Heart right ventricle (tissue), 16 donors: ENCODE data around the gene CDK5RAP3. TPM values are rescaled to one million over a fixed set of nuclear protein-coding genes. Genes with fewer than 3 reads are reported as not detected.

ENCODE experiments used
- ATAC-seq, 8 donors: fragments of 200-7000 bp; cut with Tn5 transposase; one replicate each; pipeline ENCODE4 v1.9.1; 2020; ENCODE audit warnings: mild to moderate bottlenecking in 8 of 8, moderate library complexity in 8 of 8, moderate number of reproducible peaks in 1 of 8
- DNase-seq, 2 donors: peaks; one replicate each; pipeline ENCODE4 v3.0.0-alpha.2; 2020
- H3K27ac ChIP-seq, 10 donors: fragments of 200-600 bp; sonication (generic) in 2 of 10; one replicate each; pipeline versions ENCODE4 v1.5.0 to v1.8.0; 2020 to 2022; ENCODE audit warnings: mild to moderate bottlenecking in 3 of 10
- H3K27me3 ChIP-seq, 7 donors: fragments of 200-600 bp; one replicate each; pipeline ENCODE4 v1.8.0; 2021 to 2022; ENCODE audit warnings: mild to moderate bottlenecking in 2 of 7
- H3K36me3 ChIP-seq, 9 donors: fragments of 200-600 bp; sonication (generic) in 1 of 9; one replicate each; pipeline versions ENCODE4 v1.5.0 to v1.8.0; 2020 to 2022; ENCODE audit warnings: mild to moderate bottlenecking in 2 of 9
- H3K4me1 ChIP-seq, 9 donors: fragments of 200-600 bp; sonication (generic) in 1 of 9; one replicate each; pipeline versions ENCODE4 v1.5.0 to v1.8.0; 2020 to 2022; ENCODE audit warnings: mild to moderate bottlenecking in 4 of 9
- H3K4me3 ChIP-seq, 10 donors: fragments of 200-600 bp; sonication (generic) in 2 of 10; one replicate each; pipeline versions ENCODE4 v1.5.0 to v1.8.0; 2020 to 2022; ENCODE audit warnings: mild to moderate bottlenecking in 7 of 10, moderate library complexity in 2 of 10
- H3K9me3 ChIP-seq, 11 donors: fragments of 200-600 bp in 10 of 11; sonication (generic) in 2 of 11; one replicate each; pipeline versions ENCODE4 v1.5.0 to v1.8.0; 2013 to 2022; ENCODE audit warnings: mild to moderate bottlenecking in 2 of 11, control low read depth in 1 of 11, moderate library complexity in 1 of 11
- CTCF ChIP-seq, 9 donors: fragments of 200-600 bp; sonication (generic) in 2 of 9; IDR thresholded peaks; one replicate each; pipeline versions ENCODE4 v1.5.0 to v1.8.0; 2021 to 2022; ENCODE audit warnings: antibody characterized with exemption in 9 of 9, mild to moderate bottlenecking in 5 of 9, moderate library complexity in 1 of 9
- WGBS, 2 donors: extraction: QIAGEN DNeasy Blood & Tissue Kit; methylation state at CpG; one replicate each; pipeline ENCODE4 v1.1.7; 2013; ENCODE audit warnings: inconsistent platforms in 1 of 2; 5-methylcytosine and 5-hydroxymethylcytosine counted together
- intact Hi-C, 10 donors: fragments of 100-400 bp; cut with DNase I; formaldehyde crosslinking; loops; one replicate each; pipeline versions ENCODE4 v1.11.1 to v1.14.2; 2022
- polyA plus RNA-seq, 2 donors: library from polyadenylated mRNA; stranded (reverse); fragments of 200-250 nt; gene quantifications; one replicate each; pipeline ENCODE4 v1.2.3, GENCODE V29; 2013
- total RNA-seq, 10 donors: library from RNA; stranded (reverse); fragmentation: NEBNext Ultra II Directional in 3 of 10; extraction: Animal tissue kit (Norgen Biotek cat#: 25700) in 3 of 10; gene quantifications; one replicate each; pipeline versions ENCODE4 v1.2.1 to v1.2.4, GENCODE V29; 2021 to 2023
- donor health status: Arrhythmogenic right ventricular cardiomyopathy.
- donor health status: ischemic (EF 13 %, LVEDD 7.1; RV severe dilation, severe dysfunction).
- donor health status: healthy with polysubstance abuse.
- donor health status: DM: no; HTN: yes; CAD: no.
- donor health status: DM: no; HTN: no; CAD: no.
- donor health status: ischemic (EF 25% LVEDD 6.9; RV normal size, moderate dysfunction).
- donor health status: ischemic (EF 25% LVEDD 5.7; RV mildly dilated, moderate dysfunction).
- donor health status: healthy.
- donor health status: DM: yes; HTN: yes; CAD: no.
- donor health status: Ischemic cardiomyopathy.
- donor health status: ischemic (EF 35%, LVEDD 5.7; RV mildly dilated, moderate dysfunction).
- donor health status: nonischemic (EF 11% LVEDD 7.7; RV severe dilation, severe dysfunction).
- donor health status: DM: yes; HTN: yes; CAD: no.
- donor health status: PGD.
- donor health status: ischemic (EF 29% LVEDD 5.4; RV normal size, mild dysfunction).
- donor health status: nonischemic (EF 23%, LVEDD 6.1; RV moderate dilation, normal function).

The CDK5RAP3 gene
- total and polyA plus RNA-seq, 12 donors, result 44.0 to 143 (median 64.2) TPM

DNA sequence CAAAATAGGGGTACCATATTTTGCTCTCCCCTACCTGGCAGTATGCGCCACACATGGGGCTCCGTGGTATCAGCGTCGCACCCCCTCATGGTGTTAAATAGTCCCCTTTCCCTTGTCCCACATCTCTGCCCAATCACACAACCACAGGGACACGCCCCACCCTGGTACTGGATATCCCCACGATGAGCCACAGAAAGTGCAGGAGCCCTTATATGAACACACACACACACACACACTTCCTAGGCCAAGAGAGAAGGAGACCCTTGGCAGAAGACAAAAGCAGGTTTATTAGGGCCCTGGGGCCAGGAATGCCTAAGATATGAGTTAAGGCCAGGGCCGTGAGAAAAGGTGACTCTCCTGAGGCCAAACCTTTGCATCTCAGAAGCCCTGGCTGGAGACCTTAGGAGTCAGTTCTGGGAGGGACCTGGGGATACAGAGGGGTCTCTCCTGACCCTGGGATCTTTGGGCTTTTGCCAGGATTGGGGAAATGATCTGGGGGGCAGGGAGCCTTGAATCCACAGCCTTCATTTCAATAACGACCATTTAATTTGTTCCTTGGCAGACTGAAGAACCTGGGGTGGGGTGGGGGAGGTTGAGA is 55.1 kb downstream of the CDK5RAP3 start:
- TF ChIP-seq CTCF (IDR thresholded peaks at IDR 0.05), result no peak
- ATAC-seq (peak in 2 of 8 donors; percentile 0 to 1), DNase-seq (peak in 1 of 2 donors; percentile 30)
- Histone ChIP-seq H3K4me3 (peak overlapping the region in 8 of 10 donors; percentile 33 to 60 (median 55)), H3K27ac (peak overlapping the region in 8 of 10 donors; percentile 55 to 89 (median 76)), H3K4me1 (peaks cover 18 to 58% (median 46%) of the 10 kb centered on the region in 9 donors), H3K9me3 (no peaks in the 10 kb centered on the region), H3K36me3 (no peaks in the 10 kb centered on the region), H3K27me3 (peaks cover 0 to 25% (median 16%) of the 10 kb centered on the region in 7 donors)
- intact Hi-C loops, result loop anchor here (1.0 to 10.0 kb wide), 10 partner anchors 48 to 591 kb away; partner anchors contain the start of genes HOXB8 (in 6 of the 10), HOXB7 (in 5 of the 10) and SNX11 (in 1 of the 10)
- 29 to 33% methylated on average over 8 of the region's 8 CpGs for WGBS, 2 donors

DNA sequence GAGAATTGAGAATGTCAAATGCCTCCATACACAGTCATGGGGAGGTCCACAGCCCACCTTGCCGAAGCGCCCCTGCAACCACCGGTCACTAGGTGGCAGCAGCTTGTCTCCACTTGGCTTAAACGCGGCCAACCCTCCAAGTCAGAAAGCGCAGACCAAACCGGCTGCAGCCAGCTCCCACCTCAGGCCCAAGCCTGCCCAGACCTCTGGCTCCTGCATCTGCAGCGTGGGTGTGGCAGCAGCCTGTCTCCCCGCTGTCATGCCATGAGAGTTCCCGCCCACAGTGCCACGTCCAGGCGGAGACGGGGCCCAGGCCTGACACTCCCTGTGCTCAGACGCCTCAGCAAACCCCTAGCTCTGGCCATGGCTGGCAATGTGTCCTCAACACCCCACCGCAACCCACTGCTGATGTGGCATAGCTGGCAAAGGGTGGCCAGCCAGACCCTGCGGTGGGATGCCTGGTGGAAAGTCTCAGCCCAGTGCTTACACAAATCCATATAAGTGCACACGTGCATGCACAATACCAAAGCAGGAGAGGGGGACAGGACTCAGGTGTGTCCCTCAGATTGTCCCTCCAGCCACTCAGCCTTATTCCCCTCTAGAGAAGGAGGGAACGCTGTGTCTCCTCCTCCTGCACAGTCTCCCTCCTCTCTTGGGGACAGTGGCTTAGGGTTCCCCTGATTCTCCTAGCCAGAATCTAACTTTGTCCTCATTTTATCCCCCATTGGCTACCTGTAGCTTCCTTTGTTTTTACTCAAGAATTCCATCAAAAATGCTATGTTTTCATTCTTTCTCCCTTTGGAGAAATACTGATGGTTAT is 55.8 kb downstream of the CDK5RAP3 start:
- DNase-seq (peak; percentile 83 to 88), ATAC-seq (peak; percentile 36 to 69 (median 59))
- intact Hi-C loops, result loop anchor here (1.0 to 10.0 kb wide), 10 partner anchors 48 to 591 kb away; partner anchors contain the start of genes HOXB8 (in 6 of the 10), HOXB7 (in 5 of the 10) and SNX11 (in 1 of the 10)
- peaks cover 0 to under 1% (median 0%) of the 10 kb centered on the region in 9 donors for H3K36me3 ChIP-seq
- 19 to 21% methylated on average over 18 of the region's 18 CpGs for WGBS, 2 donors
- peaks cover 0 to 20% (median 13%) of the 10 kb centered on the region in 7 donors for H3K27me3 ChIP-seq
- no peaks in the 10 kb centered on the region for H3K9me3 ChIP-seq
- TF ChIP-seq CTCF (IDR thresholded peaks at IDR 0.05), result peak; percentile 70 to 92 (median 86)
- peak overlapping the region in 2 of 10 donors; percentile 6 to 86 for H3K27ac ChIP-seq
- H3K4me1 ChIP-seq, result peaks cover 18 to 61% (median 46%) of the 10 kb centered on the region in 9 donors
- H3K4me3 ChIP-seq, result no peak overlapping the region

GRCh38 chr17:48027322-48027981 is 56.5 kb downstream of the CDK5RAP3 start:
- Histone ChIP-seq H3K27ac (no peak overlapping the region), H3K4me1 (peaks cover 18 to 61% (median 46%) of the 10 kb centered on the region in 9 donors), H3K9me3 (no peaks in the 10 kb centered on the region), H3K27me3 (peaks cover 0 to 19% (median 13%) of the 10 kb centered on the region in 7 donors), H3K4me3 (no peak overlapping the region), H3K36me3 (peaks cover 0 to 8% (median 0%) of the 10 kb centered on the region in 9 donors)
- no peak for ATAC-seq
- no peak for DNase-seq
- WGBS, 2 donors, result 75 to 85% methylated on average over 12 of the region's 12 CpGs
- intact Hi-C loops, result loop anchor here in 9 of 10 donors (2.0 to 10.0 kb wide), 7 partner anchors 47 to 590 kb away; partner anchors contain the start of genes HOXB8 (in 6 of the 9) and HOXB7 (in 5 of the 9)
- no peak for TF ChIP-seq CTCF (IDR thresholded peaks at IDR 0.05)
